HG03045 (cell line): Measurements from ENCODE around the gene NAGPA.

ENCODE experiments used
- ATAC-seq: cut with Tn5 transposase; IDR thresholded peaks from one replicate; pipeline ENCODE4 v1.9.1; 2021; ENCODE audit warnings: mild to moderate bottlenecking, moderate library complexity; ENCODE audit not compliant: unreplicated experiment

NAGPA gene

DNA sequence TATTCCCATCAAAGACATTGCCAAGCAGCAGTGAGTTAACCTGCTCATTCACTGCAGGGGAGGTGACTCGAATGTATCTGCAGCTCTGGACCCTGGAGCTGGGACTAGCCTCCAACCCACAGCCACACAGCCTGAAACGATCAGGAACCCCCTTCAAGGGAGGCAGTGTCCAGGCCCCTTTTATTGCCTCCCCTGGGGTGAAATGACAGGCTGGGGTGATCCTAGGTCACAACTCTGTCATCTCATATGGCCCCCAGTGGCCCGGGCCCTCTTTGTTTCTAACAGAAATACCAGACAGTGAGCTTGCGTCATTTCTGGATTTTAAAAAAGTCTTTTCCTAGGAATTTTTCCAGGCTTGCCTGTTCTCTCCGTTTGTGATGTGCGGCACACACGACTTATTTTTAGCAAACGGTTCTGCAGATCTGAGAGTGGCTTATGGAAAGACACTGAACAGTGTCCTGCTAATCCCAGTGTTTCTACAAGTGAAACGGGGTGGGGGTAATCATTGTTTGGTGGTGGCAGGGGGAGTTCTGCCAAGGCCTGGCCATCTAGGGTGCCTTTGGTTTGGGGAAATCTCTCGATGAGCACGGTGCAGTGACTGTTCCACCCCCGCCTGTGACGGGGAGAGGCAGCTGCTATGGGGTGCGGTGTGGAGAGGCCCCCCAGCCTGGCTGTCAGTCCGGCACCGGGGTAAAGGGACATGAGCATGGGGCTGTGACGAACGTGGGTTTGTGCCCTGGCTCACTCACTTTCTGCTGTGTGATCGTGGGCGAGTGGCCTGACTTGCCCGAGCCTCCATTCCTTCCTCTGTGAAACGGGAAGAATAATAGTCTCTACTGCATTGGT lies 27.2 kb downstream of the NAGPA start:
- ATAC-seq = no peak

DNA sequence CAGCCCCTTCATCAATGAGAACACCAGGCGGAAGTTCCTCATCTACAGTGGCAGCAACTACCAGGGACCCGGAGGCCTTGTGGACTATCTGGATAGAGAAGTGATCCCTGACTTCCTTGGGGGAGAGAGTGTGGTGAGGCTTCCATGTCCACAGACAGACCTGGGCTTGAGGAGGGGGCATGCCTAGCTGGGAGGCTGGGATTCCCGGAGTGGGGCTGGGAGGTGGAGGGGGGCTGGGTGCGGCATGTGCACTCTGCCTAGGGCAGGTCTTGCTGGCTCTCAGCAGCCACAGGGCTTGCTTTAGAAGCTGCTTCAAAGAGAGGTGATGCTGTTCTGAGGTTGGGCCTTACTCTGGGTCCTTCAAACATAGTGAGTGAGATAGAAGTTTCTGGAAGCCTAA lies 27.8 kb downstream of the NAGPA start:
- no peak for ATAC-seq

DNA sequence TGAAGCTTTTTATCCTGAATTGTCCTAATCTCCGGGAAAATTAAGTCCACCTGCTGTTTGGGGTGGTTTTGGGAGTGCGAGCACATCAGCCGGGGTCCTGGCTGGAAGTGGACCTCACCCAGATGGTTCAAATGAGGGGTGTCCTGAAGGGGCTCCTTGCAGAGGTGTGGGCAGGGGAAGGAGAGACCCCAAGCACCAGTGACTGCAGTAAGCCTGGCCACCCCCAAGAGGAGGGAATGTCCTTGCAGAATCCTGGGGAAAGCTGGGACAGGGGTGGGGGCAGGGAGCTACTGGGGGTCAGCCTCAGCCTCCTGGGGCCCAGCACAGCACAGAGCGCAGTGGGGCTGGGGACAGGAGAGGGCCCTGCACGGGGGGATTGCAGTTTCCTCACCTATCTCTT lies 29.4 kb downstream of the NAGPA start:
- ATAC-seq = no peak

DNA sequence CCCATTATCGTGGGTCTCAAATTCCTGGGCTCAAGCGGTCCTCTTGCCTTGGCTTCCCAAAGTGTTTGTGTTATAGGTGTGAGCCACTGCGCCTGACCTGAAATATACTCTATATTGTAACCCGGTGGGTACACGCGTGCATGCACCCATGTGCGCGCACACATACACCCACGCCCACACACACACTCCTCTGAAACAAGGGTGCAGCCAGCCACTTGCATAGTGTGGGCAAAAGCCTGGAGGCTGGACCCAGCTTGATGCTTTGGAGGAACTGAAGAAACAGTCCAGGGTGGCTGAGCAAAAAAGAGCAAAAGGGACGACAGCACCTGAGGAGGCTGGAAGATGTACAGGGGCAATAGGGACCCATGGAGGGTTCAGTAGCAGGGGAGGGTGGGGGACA lies 29.9 kb downstream of the NAGPA start:
- ATAC-seq = no peak

DNA sequence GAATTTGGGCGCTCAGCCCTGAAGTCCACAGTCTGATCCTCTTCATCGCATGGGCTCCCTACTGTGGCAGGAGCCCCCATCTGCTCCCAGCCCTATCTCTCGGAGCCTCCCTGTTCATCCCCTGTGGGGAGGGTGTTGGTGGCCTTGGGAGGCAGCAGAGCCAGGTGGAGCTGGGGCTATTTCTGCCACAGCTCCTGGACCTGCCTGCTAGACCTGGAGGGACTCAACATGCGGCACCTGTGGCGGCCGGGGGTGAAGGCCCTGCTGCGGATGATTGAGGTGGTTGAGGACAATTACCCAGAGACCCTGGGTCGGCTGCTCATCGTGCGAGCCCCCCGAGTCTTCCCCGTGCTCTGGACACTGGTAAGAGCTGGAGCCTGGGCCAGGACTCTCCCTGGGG lies 30.5 kb downstream of the NAGPA start:
- no peak for ATAC-seq

DNA sequence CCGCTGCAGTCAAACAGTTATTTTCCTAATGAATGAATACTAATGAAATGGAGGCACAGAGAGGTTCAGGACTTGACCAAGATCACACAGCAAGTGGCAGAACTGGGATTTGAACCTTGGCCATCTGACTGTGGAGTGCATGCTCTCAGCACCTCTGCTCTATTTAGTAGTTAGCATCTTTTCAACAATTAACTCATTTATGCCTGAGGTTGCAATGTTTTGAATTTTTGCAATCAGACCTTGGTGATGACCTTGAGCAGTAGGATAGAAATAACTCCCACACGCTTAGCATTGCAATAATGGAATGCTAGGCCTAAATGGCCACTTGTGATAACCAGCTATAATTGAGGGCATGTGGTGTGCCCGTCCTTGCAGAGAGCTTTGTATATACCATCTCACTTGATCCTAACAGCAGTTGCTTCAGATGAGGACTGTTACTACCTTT lies 31.0 kb downstream of the NAGPA start:
- ATAC-seq = no peak

DNA sequence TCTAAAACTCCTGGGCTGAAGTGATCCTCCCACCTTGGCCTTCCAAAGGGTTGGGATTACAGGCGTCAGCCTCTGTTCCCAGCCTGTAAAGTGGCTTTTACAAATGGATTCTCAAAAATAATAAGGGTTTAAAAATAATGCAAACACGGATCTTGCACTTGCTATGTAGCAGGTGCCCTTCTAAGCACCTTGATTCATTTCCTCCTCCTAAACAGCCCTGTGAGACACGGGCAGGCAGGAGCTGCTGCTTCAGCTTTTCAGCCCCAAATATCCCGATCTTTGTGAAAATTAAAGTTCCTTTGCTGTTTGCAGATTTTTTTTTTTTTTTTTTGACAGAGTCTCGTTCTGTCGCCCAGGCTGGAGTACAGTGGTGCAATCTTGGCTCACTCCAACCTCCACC lies 31.7 kb downstream of the NAGPA start:
- no peak for ATAC-seq

DNA sequence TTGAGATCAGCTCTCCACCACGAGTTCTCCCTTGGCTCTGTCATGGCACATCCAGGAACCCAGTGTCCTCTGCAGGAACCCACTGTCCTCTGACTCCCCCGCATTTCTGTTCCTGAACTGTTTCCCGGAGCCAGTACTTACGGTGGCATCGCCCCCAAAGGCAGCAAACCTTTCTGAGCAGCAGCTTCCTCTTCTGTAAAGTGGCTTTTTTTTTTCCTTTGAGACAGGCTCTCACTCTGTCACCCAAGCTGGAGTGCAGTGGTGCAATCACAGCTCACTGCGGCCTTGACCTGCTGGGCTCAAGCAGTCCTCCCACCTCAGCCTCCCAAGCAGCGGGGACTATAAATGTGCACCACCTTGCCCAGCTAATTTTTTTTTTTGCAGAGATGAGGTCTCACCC lies 32.2 kb downstream of the NAGPA start:
- ATAC-seq = no peak

DNA sequence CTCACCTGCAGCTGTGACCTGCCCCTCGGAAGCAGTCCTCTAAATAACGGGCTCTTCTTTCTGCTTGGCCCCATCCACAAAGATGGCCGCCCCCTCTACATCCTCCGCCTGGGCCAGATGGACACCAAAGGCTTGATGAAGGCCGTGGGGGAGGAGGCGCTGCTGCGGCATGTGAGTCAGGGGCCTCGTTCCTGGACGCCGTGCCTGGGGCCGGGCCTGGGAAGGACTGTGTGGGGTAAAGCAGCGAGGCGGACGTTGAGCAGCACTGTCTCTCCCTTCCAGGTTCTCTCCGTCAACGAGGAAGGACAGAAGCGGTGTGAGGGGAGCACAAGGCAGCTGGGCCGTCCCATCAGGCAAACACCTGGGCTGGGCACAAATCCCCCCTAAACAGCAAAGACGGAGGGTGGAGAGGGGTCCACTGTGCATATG lies 33.1 kb downstream of the NAGPA start:
- no peak for ATAC-seq

DNA sequence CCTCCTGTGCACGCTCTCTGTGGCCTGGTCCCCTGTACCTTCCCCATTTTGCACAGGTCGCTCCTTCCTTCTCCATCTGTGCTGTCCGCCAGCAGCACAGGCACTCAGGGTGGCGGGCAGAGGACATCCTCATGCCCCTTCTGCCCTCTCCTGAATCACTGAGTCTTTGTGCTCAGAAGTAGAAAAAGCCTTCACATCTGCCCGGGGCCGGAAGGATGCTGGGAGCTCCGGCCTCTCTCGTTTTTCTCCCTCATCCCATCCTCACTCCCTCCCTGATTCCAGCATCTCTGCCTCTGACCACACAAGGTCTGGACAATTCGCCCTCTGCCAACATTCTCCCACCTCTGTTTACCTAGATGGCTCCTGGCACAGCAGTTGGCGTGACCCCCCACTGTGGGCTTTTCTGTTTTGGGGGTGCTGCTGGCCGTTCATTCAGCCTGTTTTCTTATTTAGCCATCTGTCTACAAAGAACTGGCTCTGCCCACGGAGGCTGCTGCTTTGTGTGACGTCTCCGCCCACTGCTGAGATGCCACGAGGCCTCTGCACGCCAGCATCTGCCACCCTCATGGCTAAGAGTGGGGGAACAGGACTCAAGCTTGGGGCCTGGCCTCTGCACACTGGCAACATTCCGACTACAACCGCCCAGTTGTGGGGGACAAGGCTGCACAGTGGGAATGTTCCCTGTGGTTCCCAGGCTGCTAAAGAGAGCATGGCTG lies 38.9 kb downstream of the NAGPA start:
- ATAC-seq = no peak

DNA sequence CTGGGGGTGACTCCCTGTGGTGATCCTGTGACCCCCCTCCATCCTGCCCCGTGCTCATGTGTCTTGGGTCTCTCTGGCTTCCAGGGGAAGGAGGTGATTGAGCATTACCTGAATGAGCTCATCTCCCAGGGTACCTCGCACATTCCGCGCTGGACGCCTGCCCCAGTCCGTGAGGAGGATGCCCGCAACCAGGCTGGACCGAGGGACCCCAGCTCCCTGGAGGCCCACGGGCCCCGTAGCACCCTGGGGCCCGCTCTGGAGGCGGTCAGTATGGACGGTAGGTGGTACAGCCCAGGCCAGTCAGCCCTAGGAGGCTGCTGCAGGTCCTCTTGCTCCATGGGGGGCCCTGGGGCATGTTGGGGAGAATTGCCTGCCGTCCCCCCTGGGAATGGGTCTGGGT lies 42.0 kb downstream of the NAGPA start:
- no peak for ATAC-seq

DNA sequence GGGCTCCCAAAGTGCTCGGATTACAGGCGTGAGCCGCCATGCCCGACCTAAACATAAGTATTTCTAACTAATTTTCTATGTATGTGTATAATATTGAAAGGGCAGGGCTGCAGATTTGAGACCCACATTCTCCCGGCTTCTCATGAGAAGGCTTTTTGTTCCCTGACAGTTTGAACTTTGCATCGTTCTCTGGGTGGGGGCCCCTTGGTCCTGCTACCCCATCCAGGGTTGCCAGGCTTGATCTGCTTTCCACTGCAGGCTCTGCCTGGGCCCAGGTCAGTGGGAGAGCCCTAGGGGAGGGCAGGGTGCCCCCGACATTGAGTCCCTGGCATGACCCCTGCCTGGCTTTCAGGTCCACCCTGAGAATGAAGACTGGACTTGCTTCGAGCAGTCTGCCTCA lies 43.3 kb downstream of the NAGPA start:
- ATAC-seq = no peak

DNA sequence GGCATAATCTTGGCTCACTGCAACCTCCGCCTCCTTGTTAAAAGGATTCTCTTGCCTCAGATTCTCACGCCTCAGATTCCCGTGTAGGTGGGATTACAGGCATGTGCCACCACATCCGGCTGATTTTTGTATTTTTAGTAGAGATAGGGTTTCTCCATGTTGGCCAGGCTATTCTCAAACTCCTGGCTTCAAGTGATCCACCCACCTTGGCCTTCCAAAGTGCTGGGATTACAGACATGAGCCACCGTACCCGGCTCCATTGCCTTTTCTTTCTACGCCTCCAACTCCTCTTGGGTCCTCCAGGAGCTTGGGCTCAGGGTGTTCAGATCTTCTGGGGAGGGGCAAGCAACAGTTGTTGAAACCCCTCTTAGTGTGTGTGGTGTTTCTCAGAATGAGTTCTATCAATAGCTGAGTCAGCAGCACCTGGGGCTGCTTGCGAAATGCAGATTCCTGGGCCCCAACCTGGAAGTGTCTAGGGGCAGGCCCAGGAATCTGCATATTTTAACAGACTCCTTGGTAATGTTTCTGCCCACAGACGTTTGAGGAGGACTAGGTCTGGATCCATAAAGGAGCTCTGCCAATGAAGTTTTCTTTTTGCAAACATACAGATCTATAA lies 44.2 kb downstream of the NAGPA start:
- ATAC-seq = no peak

DNA sequence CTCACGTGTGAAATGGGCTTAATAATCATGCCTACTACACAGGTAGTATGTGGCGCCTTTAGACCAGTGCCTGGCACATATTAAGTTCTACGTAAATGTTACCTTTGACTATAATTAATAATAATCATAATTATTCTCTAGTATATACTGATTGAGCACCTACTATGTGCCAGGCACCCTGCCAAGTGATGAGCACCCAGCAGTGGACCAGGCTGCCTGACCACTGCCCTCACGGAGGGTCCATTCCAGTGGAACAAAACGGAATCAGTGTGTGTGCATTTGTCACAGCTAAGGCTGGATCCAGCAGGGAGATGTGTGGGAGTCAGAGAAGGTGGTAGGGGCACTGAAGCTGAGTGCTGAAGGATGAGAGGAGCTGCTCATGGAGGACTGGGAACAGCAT lies 45.1 kb downstream of the NAGPA start:
- ATAC-seq = no peak

DNA sequence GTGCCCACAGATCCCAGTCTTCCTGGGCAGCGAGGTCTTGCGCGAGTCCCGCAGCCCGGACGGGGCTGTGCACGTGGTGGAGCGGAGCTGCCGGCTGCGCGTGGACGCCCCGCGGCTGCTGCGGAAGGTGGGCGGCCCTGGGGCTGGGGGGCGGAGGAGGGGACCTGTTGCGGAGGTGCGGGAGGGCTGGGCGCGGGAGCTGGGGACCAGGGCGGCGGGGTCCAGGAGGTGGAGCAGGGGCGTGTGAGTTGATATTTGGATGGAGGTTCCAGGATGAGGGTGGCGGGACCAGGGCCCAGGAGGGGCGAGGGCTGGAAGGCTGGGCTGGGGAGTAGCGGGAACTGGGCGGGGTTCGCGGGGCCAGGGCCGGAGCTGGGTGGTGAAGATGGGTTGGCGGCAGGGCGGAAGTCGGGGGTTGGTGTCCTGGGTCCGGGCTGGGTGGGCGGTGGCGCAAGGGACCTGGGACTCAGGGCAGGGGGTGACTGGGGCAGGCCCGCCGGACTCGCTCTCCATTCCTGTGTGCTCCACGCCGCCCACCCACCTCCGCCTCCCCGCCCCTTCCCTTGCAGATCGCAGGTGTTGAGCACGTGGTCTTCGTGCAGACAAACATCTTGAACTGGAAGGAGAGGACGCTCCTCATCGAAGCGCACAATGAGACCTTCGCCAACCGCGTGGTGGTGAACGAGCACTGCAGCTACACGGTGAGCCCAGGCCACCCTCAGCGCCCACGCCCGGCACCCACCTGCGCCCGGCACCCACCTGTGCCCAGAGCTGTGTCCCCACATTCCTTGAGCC lies 46.0 kb downstream of the NAGPA start:
- no peak for ATAC-seq

DNA sequence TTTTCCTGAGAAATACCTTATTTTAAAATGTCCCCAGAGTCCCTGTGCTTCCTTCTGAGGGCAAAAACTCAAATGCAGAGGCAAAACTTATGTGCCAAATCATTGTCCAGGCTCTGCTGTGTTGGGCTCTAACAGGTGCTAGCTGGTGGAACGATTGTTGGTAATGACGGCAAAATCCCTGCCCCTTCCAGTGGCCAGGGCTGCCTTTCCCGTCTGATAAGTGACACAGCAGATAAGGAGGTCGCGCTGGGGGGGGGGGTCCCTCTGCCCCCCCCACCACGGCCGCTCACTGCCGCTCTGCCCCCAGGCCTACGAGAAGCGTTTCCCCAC lies 46.5 kb downstream of the NAGPA start:
- no peak for ATAC-seq

DNA sequence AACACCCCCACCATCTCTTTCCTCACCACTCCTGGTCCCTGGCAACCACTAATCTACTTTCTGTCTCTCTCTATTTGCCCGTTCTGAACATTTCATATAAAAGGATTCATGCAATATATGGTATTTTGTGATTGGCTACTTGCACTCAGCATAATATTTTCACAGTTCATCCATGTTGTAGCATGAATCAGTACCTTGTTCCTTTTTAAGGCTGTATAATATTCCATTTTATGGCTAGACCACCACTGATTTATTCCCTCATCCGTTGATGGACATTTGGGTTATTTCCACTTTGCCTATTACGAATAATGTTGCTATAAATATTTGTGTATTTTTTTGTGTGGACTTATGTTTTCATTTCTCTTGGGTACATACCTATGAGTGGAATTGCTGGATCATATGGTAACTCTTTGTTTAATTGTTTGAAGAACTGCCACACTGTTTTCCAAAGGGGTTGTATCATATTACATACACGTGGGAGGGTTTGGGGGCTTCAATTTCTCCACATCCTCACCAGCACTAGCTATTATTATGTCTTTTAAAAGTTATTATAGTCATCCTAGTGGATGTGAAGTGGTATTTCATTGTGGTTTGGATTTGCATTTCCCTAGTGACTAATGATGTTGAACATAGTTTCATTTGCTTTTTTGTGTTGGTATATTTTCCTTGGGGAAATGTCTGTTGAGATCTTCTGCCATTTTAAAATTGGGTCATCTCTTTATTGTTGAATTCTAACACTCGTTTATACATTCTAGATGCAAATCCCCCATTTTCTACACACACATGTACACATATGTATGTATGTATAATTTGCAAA lies 49.4 kb downstream of the NAGPA start:
- ATAC-seq = no peak

DNA sequence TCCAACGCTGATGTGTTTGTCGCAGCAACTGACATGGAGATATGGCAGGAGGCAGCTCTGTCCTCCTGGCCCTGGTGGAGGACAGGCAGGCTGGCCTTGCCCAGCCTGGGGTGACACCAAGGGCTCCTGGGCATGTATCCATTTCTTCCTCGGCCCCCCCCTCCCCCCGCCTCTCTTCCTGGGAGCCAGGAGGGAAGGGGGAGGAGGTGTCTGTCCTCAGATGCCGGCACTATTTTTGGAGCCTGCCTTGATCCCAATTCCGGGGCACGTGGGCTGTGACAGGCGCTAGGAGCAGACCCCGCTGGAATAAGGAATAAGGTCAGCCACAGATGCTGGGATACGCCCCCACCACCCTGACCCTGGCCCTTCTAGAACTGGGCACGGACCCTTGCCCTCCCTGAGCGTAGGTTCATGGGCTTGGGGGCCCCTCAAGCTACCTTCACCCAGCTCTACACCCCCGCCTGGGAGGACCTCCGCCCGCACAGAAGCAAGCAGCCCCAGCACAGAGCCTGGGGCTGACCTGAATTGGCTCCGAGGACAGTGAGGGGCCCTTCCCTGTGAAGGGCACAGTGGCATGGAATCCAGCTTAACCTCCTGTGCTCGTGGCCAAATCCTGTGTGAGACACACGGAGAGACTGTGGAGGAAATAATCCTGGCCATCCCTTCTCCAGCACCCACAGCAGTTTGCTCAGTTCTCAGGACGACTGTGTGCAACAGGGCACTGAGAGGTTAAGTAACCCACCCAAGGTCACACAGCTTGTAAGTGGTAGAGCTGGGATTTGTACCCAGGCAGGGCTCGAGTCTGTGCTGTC lies 51.5 kb downstream of the NAGPA start:
- ATAC-seq = no peak

DNA sequence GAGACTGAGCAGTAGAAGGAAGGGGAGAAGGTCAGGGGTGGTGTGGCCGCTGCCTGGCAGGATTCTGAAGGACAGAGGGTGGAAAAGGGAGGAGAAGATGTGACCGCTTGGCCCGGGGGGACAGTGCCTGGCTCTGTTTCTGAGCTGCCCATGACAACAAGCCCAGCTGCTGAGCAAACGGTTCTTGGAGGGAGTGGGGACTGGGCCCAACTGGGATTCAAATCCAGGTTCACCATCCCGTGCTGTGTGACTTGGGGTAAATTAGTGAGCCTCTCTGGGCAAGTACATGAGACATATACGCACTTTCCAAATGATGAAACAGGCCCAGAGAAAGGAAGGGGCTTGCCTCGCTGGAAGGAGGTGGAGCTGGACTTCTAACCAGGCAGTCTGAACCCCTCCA lies 52.3 kb downstream of the NAGPA start:
- ATAC-seq = no peak

DNA sequence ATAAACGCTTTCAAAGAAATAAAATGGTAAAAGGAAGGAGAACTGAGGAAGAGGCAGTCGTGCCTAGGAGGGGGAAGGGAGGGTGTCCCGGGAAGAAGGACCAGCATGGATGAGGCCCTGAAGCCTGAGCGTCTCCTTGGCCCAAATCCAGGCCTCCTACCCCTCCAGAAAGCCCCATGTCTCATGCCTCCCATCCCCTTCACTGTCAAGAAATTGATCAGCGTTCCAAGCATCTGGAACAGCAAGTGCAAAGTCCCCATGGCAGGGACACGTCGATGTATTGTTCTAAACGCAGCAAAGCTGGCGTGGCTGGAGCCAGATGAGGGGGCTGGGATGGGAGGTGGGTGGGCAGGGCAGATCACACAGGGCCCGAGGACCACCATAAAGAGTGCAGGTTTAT lies 53.0 kb downstream of the NAGPA start:
- no peak for ATAC-seq
